Measurements from ENCODE around the gene GPC6.

DNA sequence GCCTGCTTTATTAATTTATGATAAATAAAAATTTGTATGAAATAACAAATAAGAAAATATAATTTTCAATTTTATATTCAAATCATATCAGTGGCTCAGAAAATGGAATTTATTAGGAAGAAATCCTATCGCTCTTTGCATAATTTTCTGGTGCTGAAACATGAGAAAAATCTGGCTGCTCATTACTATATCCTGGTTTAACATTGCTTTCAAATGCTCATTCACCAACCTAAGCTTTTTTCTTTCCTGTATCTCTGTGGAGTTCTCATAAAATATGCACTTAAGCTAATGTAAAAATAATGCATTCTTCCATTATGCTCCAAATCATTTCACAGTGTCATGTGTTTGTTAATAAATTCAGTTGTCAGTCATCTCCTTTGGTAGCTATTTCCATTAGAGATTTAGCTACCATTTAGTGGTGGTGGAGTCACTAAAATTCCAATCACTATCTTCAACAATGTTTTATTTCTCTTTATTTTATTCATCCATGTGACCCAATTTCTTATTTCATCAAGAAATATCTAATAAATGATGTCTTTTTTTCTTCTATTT lies 754.9 kb downstream of the GPC6 start:
- TF ChIP-seq POLR2AphosphoS5 (IDR thresholded peaks at IDR 0.05; ENCODE audit: low read depth, low read length) (no peak), POLR2A (IDR thresholded peaks at IDR 0.05; ENCODE audit: low read depth, low read length) (no peak), TAF1 (IDR thresholded peaks at IDR 0.05; ENCODE audit: borderline replicate concordance, low read depth, low read length) (no peak)
